Activated CD4-positive, alpha-beta T cell treated with anti-CD3 and anti-CD28 coated beads, Interleukin-2, amount 10 ng/mL, durations not matched to agents 24 days and 14 days (primary cell): ENCODE measurements around the gene SMIM30. TPM values are rescaled to one million over a fixed set of nuclear protein-coding genes. Genes with fewer than 3 reads are reported as not detected.
A peak's percentile ranks its signal among the peaks of the same experiment; 100 is the strongest.
"Not testable (repeated sequence)": the region's sequence is repeated elsewhere in the genome, so short reads cannot be mapped to it uniquely, and the experiment has no call there.

Experiments
- DNase-seq: peaks from one replicate; pipeline ENCODE4 v3.0.0; 2022
- H3K27ac Mint-ChIP-seq: one replicate; pipeline ENCODE4 v1.8.0; 2022; ENCODE audit warnings: mild to moderate bottlenecking, mixed read lengths
- H3K27me3 Mint-ChIP-seq: one replicate; pipeline ENCODE4 v1.8.0; 2022; ENCODE audit warnings: mixed read lengths
- H3K36me3 Mint-ChIP-seq: one replicate; pipeline ENCODE4 v1.8.0; 2022; ENCODE audit warnings: low read depth, mild to moderate bottlenecking, mixed read lengths
- H3K4me1 Mint-ChIP-seq: one replicate; pipeline ENCODE4 v1.8.0; 2021; ENCODE audit warnings: mixed read lengths
- H3K4me3 Mint-ChIP-seq: one replicate; pipeline ENCODE4 v1.8.0; 2022; ENCODE audit warnings: mild to moderate bottlenecking, moderate library complexity, mixed read lengths
- H3K9me3 Mint-ChIP-seq: one replicate; pipeline ENCODE4 v1.8.0; 2021; ENCODE audit warnings: mixed read lengths
- intact Hi-C: fragments of 100-400 bp; cut with micrococcal nuclease; formaldehyde crosslinking; loops from one replicate; pipeline ENCODE4 v1.15.1; 2023
- total RNA-seq: library from RNA; stranded (reverse); gene quantifications from 2 replicates; pipeline ENCODE4 v1.2.3, GENCODE V29; 2022

SMIM30 gene, protein sequence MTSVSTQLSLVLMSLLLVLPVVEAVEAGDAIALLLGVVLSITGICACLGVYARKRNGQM
- total RNA-seq: 35.0 and 37.7 TPM in 2 replicates

DNA sequence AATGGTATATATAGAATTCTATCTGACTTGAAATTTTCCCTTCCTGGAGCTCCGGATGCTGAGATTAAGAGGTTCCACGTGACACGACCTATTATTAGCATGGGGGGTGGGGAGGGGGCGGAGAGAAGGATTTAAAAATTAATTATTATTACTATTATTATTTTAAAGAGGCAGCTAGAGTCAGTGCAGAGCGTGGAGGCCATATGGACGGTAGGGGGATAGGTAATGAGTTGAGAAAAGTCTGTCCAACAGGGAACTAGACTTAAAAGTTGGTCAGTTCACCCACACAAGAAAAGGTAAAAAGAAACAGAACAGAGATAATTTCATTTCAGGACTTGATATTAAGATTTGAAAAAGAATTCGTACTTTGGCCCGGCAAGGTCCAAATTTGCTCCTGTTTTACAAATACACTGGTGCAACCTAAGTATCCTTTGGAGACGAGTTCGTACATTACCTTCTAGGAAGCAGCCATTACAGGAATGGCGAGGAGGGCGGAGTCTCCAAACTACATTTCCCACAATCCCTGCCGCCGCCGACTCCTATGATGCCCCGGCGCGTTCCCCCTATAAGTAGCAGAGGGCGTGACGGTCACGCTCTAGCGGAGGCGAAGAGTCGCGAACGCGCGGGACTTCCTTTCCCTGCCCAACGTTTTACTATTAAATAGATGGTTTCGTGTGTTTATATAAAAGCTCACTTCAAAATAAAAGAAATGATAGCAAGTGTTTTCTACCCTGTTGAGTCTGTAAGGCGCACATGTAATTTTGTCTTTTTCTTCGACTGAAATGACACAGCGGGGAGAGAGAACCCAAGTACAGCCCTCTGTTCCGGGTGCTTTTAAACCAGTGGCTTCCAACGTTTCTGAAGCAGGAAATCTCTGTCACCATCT, at the start of gene SMIM30:
TSS of gene SMIM30 (minus strand) at position 481 of the 886 bp plus-strand sequence. CDS start 976 bp downstream, outside the sequence.
- Mint-ChIP-seq H3K27ac (peak within 1 kb of the TSS; percentile 91), H3K4me1 (peaks cover 21% of the 10 kb centered on the region), H3K4me3 (peak within 1 kb of the TSS; percentile 93), H3K9me3 (peaks cover 9% of the 10 kb centered on the region), H3K27me3 (no peaks in the 10 kb centered on the region), H3K36me3 (peaks cover 18% of the 10 kb centered on the region)
- peak; percentile 96 for DNase-seq
- intact Hi-C loops: loop anchor here (1.0 to 5.0 kb wide), 4 partner anchors 179 to 912 kb away; partner anchors contain the start of genes DOCK4, IFRD1, TMEM168 and ZNF277

DNA sequence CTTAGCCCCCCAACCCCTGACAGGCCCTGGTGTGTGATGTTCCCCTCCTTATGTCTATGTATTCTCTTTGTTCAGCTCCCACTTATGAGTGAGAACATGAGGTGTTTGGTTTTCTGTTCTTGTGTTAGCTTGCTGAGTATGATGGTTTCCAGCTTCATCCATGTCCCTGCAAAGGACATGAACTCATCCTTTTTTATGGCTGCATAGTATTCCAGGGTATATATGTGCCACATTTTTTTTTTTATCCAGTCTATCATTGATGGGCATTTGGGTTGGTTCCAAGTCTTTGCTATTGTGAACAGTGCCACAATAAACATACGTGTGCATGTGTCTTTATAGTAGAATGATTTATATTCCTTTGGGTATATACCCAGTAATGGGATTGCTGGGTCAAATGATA, 47.8 kb upstream of the SMIM30 start:
- H3K9me3 Mint-ChIP-seq, H3K27ac Mint-ChIP-seq, H3K36me3 Mint-ChIP-seq, DNase-seq, H3K4me3 Mint-ChIP-seq, H3K4me1 Mint-ChIP-seq, H3K27me3 Mint-ChIP-seq, intact Hi-C loops: not testable (repeated sequence)

DNA sequence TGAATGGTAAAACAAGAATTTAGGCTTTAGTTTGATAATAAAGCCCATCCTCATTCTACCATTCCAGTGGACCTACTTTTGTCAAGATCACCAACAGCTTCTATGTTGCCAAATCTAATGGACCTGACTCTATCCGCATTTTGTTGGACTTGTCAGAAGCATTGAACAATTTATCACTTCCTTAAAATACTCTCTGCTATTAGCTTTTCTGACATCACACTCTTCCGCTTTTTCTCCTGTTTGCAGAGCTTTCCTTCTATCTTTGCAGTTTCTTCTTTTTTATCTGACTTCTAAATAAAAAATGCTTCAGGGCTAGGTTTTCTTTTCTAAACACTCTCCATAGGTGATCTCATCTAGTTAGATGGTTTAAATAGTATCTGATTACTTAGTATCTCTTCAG, 42.7 kb upstream of the SMIM30 start:
- no peak overlapping the region for H3K27ac Mint-ChIP-seq
- H3K27me3 Mint-ChIP-seq: peaks cover 10% of the 10 kb centered on the region
- DNase-seq: no peak
- H3K4me3 Mint-ChIP-seq: no peak overlapping the region
- no peaks in the 10 kb centered on the region for H3K36me3 Mint-ChIP-seq
- intact Hi-C loops: no loop called here
- no peaks in the 10 kb centered on the region for H3K4me1 Mint-ChIP-seq
- H3K9me3 Mint-ChIP-seq: no peaks in the 10 kb centered on the region

DNA sequence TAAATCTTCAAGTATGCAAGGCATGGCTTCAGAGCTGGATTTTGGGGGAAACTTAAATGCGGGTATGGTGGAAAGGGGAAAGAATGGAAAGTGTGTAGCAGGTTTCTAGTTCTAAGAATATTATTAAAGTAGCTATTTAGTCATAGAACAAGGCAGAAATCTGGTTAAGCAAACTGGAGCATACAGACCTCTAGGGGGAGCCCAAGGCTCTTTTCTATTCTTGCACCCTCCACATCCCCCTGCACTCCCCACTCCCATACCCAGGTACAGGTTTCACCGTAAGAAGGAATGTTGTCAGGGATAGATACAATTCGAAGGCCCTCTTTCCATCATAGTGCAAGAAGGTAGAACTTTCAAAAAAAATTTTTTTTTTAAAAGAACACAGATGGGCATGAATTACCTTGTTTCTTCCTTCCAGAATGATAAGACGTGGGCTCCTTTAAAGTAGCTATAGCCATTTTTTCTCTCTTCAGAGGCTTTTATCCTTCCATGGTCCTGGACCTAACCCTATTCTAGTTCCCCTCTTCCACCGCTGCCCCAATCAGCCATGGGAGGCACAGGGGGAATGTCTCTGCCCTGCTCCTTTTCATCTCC, 41.5 kb upstream of the SMIM30 start:
- peaks cover 12% of the 10 kb centered on the region for H3K27me3 Mint-ChIP-seq
- H3K9me3 Mint-ChIP-seq: no peaks in the 10 kb centered on the region

DNA sequence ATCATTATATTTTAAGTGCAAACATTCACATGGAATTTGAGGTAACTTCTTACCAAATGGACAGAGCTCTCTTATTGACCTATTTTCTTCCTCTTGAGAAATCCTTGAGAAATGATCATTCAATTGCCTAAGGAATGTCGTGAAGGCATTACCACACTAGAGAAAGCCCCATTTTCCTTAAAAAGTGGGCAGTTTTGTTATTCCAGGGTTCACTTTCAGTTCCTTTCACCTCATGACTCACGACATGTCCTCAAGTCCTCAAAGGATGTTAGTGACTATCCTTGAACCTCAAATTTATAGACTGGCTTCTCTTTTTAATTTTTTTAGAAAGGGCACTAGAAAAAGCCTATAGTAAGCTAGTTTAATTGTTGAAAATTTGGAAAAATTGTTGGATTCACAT, 40.4 kb upstream of the SMIM30 start:
- Mint-ChIP-seq H3K4me3 (no peak overlapping the region), H3K4me1 (no peaks in the 10 kb centered on the region), H3K27ac (no peak overlapping the region), H3K27me3 (peaks cover 14% of the 10 kb centered on the region), H3K9me3 (no peaks in the 10 kb centered on the region), H3K36me3 (no peaks in the 10 kb centered on the region)
- DNase-seq: no peak
- intact Hi-C loops: loop anchor here (10.0 kb wide), 1 partner anchor 256 kb away; no protein-coding TSS in a partner anchor

More for the DNA sequence above, 41.5 kb upstream of the SMIM30 start:
- no peaks in the 10 kb centered on the region for H3K4me1 Mint-ChIP-seq
- no peak overlapping the region for H3K27ac Mint-ChIP-seq
- DNase-seq: no peak
- H3K4me3 Mint-ChIP-seq: no peak overlapping the region
- intact Hi-C loops: loop anchor here (10.0 kb wide), 1 partner anchor 255 kb away; no protein-coding TSS in a partner anchor
- H3K36me3 Mint-ChIP-seq: no peaks in the 10 kb centered on the region

DNA sequence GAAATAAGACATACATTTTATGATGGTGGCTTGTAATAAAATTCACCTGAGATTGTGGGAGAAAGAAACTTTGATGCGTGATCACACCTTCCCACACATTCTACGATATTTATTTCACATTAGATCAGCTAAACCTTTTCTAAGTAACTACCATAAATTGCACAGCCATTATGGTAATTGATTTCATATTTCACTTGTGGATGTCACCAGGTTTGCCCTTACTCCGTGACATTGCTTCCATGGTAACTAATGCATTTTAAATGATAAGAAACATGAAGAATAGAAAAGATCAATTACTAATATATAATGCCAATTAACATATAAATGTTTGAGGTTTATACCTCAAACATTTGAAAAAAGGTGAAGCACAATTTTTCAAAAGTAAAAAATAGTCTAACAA, 35.8 kb upstream of the SMIM30 start:
- no peaks in the 10 kb centered on the region for H3K9me3 Mint-ChIP-seq
- intact Hi-C loops: loop anchor here (10.0 kb wide), 1 partner anchor 261 kb away; no protein-coding TSS in a partner anchor
- H3K27ac Mint-ChIP-seq: no peak overlapping the region
- no peaks in the 10 kb centered on the region for H3K4me1 Mint-ChIP-seq
- no peak for DNase-seq
- H3K36me3 Mint-ChIP-seq: no peaks in the 10 kb centered on the region
- no peak overlapping the region for H3K4me3 Mint-ChIP-seq
- H3K27me3 Mint-ChIP-seq: peaks cover 15% of the 10 kb centered on the region

DNA sequence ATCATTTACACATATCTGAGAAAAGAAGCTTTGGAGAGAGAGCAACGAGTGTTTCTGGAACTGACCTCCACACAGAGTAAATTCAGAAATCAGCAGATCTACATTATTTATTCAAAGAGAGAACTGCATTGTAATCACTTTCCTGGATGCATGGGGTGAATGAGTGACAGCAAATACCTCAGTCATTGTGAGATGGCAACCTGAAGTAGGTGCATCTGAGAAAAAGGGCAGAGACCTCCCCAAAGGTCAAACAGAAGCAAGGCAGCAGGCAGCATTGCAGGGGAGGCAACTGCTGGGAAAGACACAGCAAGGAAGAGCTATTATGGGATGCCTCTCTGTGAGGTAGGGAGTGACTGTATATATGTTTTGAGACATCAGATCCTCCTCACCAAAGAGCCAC, 26.5 kb upstream of the SMIM30 start:
- H3K9me3 Mint-ChIP-seq: no peaks in the 10 kb centered on the region
- no peak overlapping the region for H3K27ac Mint-ChIP-seq
- intact Hi-C loops: no loop called here
- H3K4me3 Mint-ChIP-seq: no peak overlapping the region
- H3K4me1 Mint-ChIP-seq: no peaks in the 10 kb centered on the region
- H3K36me3 Mint-ChIP-seq: no peaks in the 10 kb centered on the region
- peaks cover 21% of the 10 kb centered on the region for H3K27me3 Mint-ChIP-seq
- no peak for DNase-seq

DNA sequence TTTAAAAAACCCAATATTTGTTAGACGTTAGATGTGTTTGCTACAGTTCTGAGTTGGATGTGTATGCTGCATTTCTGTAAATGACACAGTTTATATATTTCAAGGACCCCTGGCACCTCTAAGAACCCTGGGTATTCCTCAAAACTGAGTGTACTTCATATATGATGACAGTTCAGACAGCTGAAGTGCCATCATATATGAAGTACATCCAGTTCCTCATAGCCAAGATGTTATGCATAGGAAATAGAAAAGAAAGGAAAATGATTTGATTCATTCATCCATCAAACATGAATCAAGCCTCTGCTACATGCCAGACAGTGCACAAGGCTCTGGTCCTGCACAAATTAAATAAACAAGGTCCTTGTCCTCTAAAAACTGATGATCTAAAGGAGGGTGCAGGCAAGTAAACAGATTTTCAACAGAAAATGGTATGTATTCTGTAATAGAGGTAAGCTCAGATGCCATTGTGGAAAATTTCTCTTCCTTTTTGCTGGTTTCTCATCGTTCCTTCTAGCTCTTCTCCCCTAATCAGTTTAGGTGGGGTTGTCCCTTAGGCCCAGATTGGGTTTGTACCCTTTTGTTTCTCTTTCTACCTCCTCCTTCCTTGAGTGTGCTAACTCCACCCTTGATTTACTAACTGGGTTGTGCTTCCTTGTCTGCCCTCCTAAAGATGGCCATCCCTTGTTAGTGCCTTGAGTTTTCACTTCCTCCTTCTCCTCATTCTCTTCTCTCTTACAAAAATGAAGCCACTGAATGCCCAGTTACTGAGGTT, 25.3 kb upstream of the SMIM30 start:
- no peaks in the 10 kb centered on the region for H3K4me1 Mint-ChIP-seq
- no peak overlapping the region for H3K27ac Mint-ChIP-seq
- no peak for DNase-seq
- intact Hi-C loops: no loop called here
- no peaks in the 10 kb centered on the region for H3K36me3 Mint-ChIP-seq
- H3K9me3 Mint-ChIP-seq: no peaks in the 10 kb centered on the region
- no peak overlapping the region for H3K4me3 Mint-ChIP-seq
- H3K27me3 Mint-ChIP-seq: peaks cover 15% of the 10 kb centered on the region

DNA sequence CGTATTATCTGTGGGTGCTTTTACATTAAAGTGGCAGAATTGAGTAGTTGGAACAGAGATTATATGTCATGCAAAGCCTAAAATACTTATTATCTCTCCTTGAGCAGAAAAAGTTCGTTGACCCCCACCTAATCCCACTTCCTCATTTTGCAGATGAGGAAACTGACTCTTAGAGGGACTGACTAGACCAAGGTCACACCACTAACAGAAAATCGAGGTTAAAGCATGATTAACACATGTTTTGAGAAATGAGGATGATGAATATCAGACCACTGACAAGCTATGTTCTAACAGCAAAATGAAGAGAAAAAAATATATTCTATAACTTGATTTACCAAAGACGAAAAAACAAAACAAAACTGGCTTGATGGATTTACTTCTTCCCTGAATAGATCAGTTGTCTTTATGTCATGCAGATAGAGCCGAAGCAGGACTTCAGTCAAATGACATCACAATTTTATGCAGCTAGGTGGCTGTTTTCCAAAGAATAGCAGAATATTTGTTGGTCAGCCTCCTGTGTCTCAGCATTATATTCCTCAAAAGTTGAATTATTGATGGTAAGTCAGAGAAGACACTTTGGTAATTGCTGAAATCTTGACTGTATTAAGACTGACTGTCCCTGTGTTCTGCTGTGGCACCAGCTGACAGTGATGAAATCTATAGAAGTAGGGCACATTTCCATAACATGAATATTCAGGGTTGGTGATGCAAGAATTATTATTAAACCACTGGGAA, 24.2 kb upstream of the SMIM30 start:
- Mint-ChIP-seq H3K27me3 (peaks cover 11% of the 10 kb centered on the region), H3K4me3 (no peak overlapping the region), H3K36me3 (no peaks in the 10 kb centered on the region), H3K4me1 (no peaks in the 10 kb centered on the region), H3K9me3 (no peaks in the 10 kb centered on the region), H3K27ac (no peak overlapping the region)
- no peak for DNase-seq
- intact Hi-C loops: no loop called here

DNA sequence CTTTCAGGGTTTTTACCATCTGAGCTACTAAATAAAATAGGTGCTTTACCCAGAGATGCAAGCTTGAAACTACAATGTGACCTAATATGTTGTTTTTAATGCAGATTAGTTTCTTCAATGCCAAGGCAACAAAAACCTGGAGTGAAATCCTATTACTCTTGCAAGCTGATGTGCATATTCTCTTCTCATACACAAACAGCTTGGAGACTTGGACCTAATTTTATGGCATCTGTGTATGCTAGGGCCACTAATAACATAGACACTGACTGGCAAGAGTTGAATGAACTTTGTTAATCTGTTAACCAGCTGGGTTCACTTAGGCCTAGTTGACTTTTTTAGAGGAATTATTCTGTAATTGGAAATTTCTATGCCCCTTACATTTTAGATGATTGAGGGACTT, 23.4 kb upstream of the SMIM30 start:
- H3K4me1 Mint-ChIP-seq: no peaks in the 10 kb centered on the region
- intact Hi-C loops: no loop called here
- no peak overlapping the region for H3K4me3 Mint-ChIP-seq
- H3K36me3 Mint-ChIP-seq: no peaks in the 10 kb centered on the region
- H3K27ac Mint-ChIP-seq: no peak overlapping the region
- H3K27me3 Mint-ChIP-seq: peaks cover 11% of the 10 kb centered on the region
- no peaks in the 10 kb centered on the region for H3K9me3 Mint-ChIP-seq
- DNase-seq: no peak

DNA sequence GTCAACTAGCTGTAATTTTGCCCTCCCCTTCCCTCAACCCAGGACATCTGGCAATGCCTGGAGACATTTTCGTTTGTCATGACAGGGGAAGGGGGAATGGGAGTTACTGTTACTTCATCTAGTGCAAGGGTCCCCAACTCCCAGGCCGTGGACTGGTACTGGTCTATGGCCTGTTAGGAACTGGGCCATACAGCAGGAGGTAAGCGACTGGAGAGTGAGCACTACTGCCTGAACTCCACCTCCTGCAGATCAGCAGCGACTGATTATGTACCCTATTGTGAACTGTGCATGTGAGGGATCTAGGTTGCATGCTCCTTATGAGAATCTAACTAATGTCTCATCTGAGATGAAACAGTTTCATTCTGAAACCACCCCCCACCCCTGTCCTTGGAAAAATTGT, 22.6 kb upstream of the SMIM30 start:
- H3K27ac Mint-ChIP-seq: no peak overlapping the region
- H3K9me3 Mint-ChIP-seq: no peaks in the 10 kb centered on the region
- H3K27me3 Mint-ChIP-seq: peaks cover 9% of the 10 kb centered on the region
- DNase-seq: no peak
- H3K4me1 Mint-ChIP-seq: no peaks in the 10 kb centered on the region
- no peak overlapping the region for H3K4me3 Mint-ChIP-seq
- H3K36me3 Mint-ChIP-seq: no peaks in the 10 kb centered on the region
- intact Hi-C loops: no loop called here

DNA sequence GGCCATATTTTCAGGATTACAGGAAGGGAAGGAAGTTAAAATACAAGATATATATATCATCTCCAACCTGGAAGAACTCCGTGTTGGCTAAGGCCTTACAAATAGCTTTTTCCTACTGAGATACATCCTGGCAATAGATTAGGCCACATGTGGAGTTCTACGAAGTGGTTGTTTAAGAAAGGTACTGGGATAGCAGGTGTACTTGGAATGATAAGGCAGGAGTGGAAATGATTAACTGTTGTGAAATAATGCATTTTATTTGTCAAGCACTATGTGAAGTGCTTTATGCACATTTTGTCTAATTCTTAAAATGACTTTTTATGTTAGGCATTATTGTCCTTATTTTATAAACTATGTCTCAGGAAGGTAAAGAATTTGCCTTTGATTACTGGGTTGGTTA, 18.9 kb upstream of the SMIM30 start:
- DNase-seq: no peak
- no peaks in the 10 kb centered on the region for H3K9me3 Mint-ChIP-seq
- no peaks in the 10 kb centered on the region for H3K4me1 Mint-ChIP-seq
- H3K4me3 Mint-ChIP-seq: no peak overlapping the region
- no peak overlapping the region for H3K27ac Mint-ChIP-seq
- H3K27me3 Mint-ChIP-seq: no peaks in the 10 kb centered on the region
- intact Hi-C loops: no loop called here
- no peaks in the 10 kb centered on the region for H3K36me3 Mint-ChIP-seq

DNA sequence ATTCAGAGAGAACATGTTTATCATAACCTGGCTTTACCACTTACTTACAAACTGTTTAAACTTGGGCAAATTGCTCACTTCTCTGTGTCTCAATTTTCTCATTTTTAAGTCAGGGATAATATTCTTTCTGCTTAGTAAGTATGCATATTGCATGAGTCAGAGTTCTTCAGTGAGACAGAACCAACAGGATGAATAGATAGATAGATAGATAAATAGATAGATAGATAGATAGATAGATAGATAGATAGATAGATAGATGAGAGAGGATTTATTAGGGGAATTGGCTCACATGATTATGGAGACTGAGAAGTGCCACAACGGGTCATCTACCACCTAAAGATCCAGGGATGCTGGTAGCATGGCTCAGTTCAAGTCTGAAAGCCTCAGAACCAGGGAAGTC, 15.7 kb upstream of the SMIM30 start:
- intact Hi-C loops: no loop called here
- Mint-ChIP-seq H3K4me3 (no peak overlapping the region), H3K4me1 (no peaks in the 10 kb centered on the region), H3K27me3 (peaks cover 2% of the 10 kb centered on the region), H3K36me3 (no peaks in the 10 kb centered on the region), H3K9me3 (no peaks in the 10 kb centered on the region), H3K27ac (no peak overlapping the region)
- DNase-seq: no peak
